B cell (primary cell): ENCODE measurements around the gene CIART. TPM values are rescaled to one million over a fixed set of nuclear protein-coding genes. Genes with fewer than 3 reads are reported as not detected.

ENCODE experiments used
- ATAC-seq: fragments of 200-7000 bp; cut with Tn5 transposase; one replicate; pipeline ENCODE4 v1.10.0; 2021; ENCODE audit warnings: low read depth, mild to moderate bottlenecking, moderate number of reproducible peaks, moderate library complexity
- CTCF ChIA-PET: fragments of 350-600 bp; sonication (Branson Sonifier 250); formaldehyde crosslinking; loops from one replicate; lab custom pipeline; 2021; ENCODE audit warnings: antibody characterized with exemption, inconsistent platforms; lab: Charles Lee
- POLR2A ChIA-PET: fragments of 350-600 bp; sonication (Branson Sonifier 250); formaldehyde crosslinking; loops from one replicate; lab custom pipeline; 2021; ENCODE audit warnings: antibody characterized with exemption; lab: Charles Lee
- DNase-seq: peaks from one replicate; pipeline ENCODE4 v3.0.0; 2013
- H2AFZ ChIP-seq: 2 replicates; pipeline ENCODE4 v1.6.1; 2012; ENCODE audit warnings: mild to moderate bottlenecking, low read depth, low read length; ENCODE audit not compliant: insufficient read depth, poor library complexity, severe bottlenecking
- H3K27ac ChIP-seq, 2 donors: 1 replicate in 1 of 2; 2 replicates in 1 of 2; pipeline ENCODE4 v1.5.1; 2012 to 2013; ENCODE audit warnings: low read length in 2 of 2, mild to moderate bottlenecking in 2 of 2, moderate library complexity in 1 of 2
- H3K27me3 ChIP-seq, 4 experiments: fragments of 200-600 bp in 1 of 4; sonication (generic) in 1 of 4; replicated peaks in 1 of 4; 1 replicate in 2 of 4; 2 replicates in 2 of 4; pipeline versions ENCODE4 v1.6.1 to v1.7.0; 2013 to 2016; ENCODE audit warnings: low read length in 3 of 4, mild to moderate bottlenecking in 2 of 4, mixed read lengths in 1 of 4, moderate library complexity in 1 of 4; ENCODE audit not compliant: insufficient read depth in 4 of 4, control insufficient read depth in 3 of 4; ENCODE audit errors: control extremely low read depth in 1 of 4
- H3K36me3 ChIP-seq, 2 experiments: replicated peaks in 1 of 2; 1 replicate in 1 of 2; 2 replicates in 1 of 2; pipeline versions ENCODE4 v1.6.1 to v1.7.1; 2013; ENCODE audit warnings: low read length in 1 of 2; ENCODE audit not compliant: insufficient read depth in 2 of 2, control insufficient read depth in 1 of 2; ENCODE audit errors: control extremely low read depth in 1 of 2, extremely low read depth in 1 of 2
- H3K4me1 ChIP-seq, 2 donors: fragments of 200-600 bp in 1 of 2; sonication (generic) in 1 of 2; 1 replicate in 1 of 2; 2 replicates in 1 of 2; pipeline versions ENCODE4 v1.5.1 to v1.6.1; 2013 to 2017; ENCODE audit warnings: low read length in 2 of 2; ENCODE audit not compliant: control insufficient read depth in 2 of 2, insufficient read depth in 2 of 2
- H3K4me2 ChIP-seq: replicated peaks from 2 replicates; pipeline ENCODE3; 2012; ENCODE audit warnings: mild to moderate bottlenecking, low read depth, low read length; ENCODE audit not compliant: poor library complexity, severe bottlenecking
- H3K4me3 ChIP-seq, 5 experiments: fragments of 200-600 bp in 1 of 5; sonication (generic) in 1 of 5; 1 replicate in 3 of 5; 2 replicates in 2 of 5; pipeline versions ENCODE4 v1.5.1 to v1.7.0; 2011 to 2016; ENCODE audit warnings: low read length in 4 of 5, mild to moderate bottlenecking in 4 of 5, low read depth in 2 of 5, control low read depth in 1 of 5, moderate library complexity in 1 of 5; ENCODE audit not compliant: insufficient read depth in 1 of 5; ENCODE audit errors: control extremely low read depth in 1 of 5, extremely low read depth in 1 of 5
- H3K79me2 ChIP-seq: fragments of 200-600 bp; sonication (generic); one replicate; pipeline ENCODE4 v1.6.0; 2016; ENCODE audit warnings: low read length; ENCODE audit not compliant: control insufficient read depth, insufficient read depth
- H3K9ac ChIP-seq: fragments of 200-600 bp; sonication (generic); 2 replicates; pipeline ENCODE4 v1.6.1; 2017; ENCODE audit warnings: mild to moderate bottlenecking, low read length, moderate library complexity
- H3K9me3 ChIP-seq, 3 donors: one replicate each; pipeline versions ENCODE4 v1.6.1 to v1.7.1; 2013; ENCODE audit warnings: low read length in 2 of 3; ENCODE audit not compliant: control insufficient read depth in 2 of 3, insufficient read depth in 1 of 3; ENCODE audit errors: control extremely low read depth in 1 of 3
- H4K20me1 ChIP-seq: 2 replicates; pipeline ENCODE4 v1.6.0; 2012; ENCODE audit warnings: mild to moderate bottlenecking, low read length; ENCODE audit not compliant: insufficient read depth, control insufficient read depth, poor library complexity, severe bottlenecking
- H3K27ac Mint-ChIP-seq: one replicate; pipeline ENCODE4 v1.8.0; 2021; ENCODE audit warnings: mixed read lengths
- H3K27me3 Mint-ChIP-seq: one replicate; pipeline ENCODE4 v1.8.0; 2021; ENCODE audit warnings: mixed read lengths
- H3K4me1 Mint-ChIP-seq: one replicate; pipeline ENCODE4 v1.8.0; 2021; ENCODE audit warnings: mixed read lengths
- H3K4me3 Mint-ChIP-seq: one replicate; pipeline ENCODE4 v1.8.0; 2021; ENCODE audit warnings: mixed read lengths
- H3K9me3 Mint-ChIP-seq: one replicate; pipeline ENCODE4 v1.8.0; 2022; ENCODE audit warnings: mixed read lengths; ENCODE audit not compliant: insufficient read depth
- CTCF ChIP-seq: fragments of 200-600 bp; IDR thresholded peaks from one replicate; pipeline ENCODE4 v1.8.0; 2022; ENCODE audit warnings: antibody characterized with exemption, mild to moderate bottlenecking
- EZH2 ChIP-seq: IDR thresholded peaks from 2 replicates; pipeline ENCODE4 v1.6.1; 2012; ENCODE audit warnings: borderline replicate concordance, low read depth, mild to moderate bottlenecking, moderate library complexity, low read length; ENCODE audit not compliant: insufficient read depth, poor library complexity, severe bottlenecking
- WGBS: methylation state at CpG from one replicate; pipeline ENCODE4 v1.1.5; 2013; ENCODE audit warnings: missing lambda C conversion rate; ENCODE audit not compliant: insufficient coverage; 5-methylcytosine and 5-hydroxymethylcytosine counted together
- intact Hi-C: fragments of 100-400 bp; cut with micrococcal nuclease; formaldehyde crosslinking; loops from one replicate; pipeline ENCODE4 v1.10.0; 2022
- polyA plus RNA-seq: library from polyadenylated mRNA; depleted of rRNA; stranded (reverse); fragments of >200 nt; gene quantifications from 2 replicates; pipeline ENCODE4 v1.2.3, GENCODE V29; 2012
- total RNA-seq, 2 donors: library from RNA; stranded (reverse); fragments of 120-200 nt in 1 of 2; gene quantifications; 1 replicate in 1 of 2; 2 replicates in 1 of 2; pipeline versions ENCODE4 v1.2.3 to v1.2.4, GENCODE V29; 2013 to 2022

CIART gene
- total and polyA plus RNA-seq, 2 donors (not counting 1 experiment from before 2014, with no cell fraction given): 0.46 TPM; not detected in 1

- H3K4me1 Mint-ChIP-seq: peaks cover 18% of the 10 kb centered on the region
- TF ChIP-seq CTCF: peak; percentile 77
- TF ChIP-seq EZH2: no peak
- ChIA-PET CTCF (interaction anchor here (0.7 to 3.6 kb wide), 13 partner anchors 8 to 231 kb away, joined by 3 to 60 read pairs (median 5); partner anchors contain the start of genes APH1A and CA14), POLR2A (interaction anchor here (0.6 to 1.9 kb wide), 2 partner anchors 12 to 1015 kb away, joined by 6 read pairs; partner anchors contain the start of gene APH1A)
- H4K20me1 ChIP-seq: no peaks in the 10 kb centered on the region
- peak overlapping the region; percentile 30 to 74 (median 59) for H3K4me3 ChIP-seq
- H3K27ac Mint-ChIP-seq: peak overlapping the region; percentile 34
- peaks cover 0 to 12% (median 4%) of the 10 kb centered on the region in 4 experiments for H3K27me3 ChIP-seq
- DNase-seq (peak; percentile 82), ATAC-seq (peak; percentile 59)
- H3K36me3 ChIP-seq: no peaks in the 10 kb centered on the region
- no peaks in the 10 kb centered on the region for H3K9me3 Mint-ChIP-seq
- peaks cover 20 to 23% of the 10 kb centered on the region in 2 donors for H3K4me1 ChIP-seq
- H3K27ac ChIP-seq: no peak overlapping the region
- H3K4me3 Mint-ChIP-seq: peak overlapping the region; percentile 91
- peaks cover 7% of the 10 kb centered on the region for H3K27me3 Mint-ChIP-seq
- peak overlapping the region; percentile 96 for H3K4me2 ChIP-seq
- H3K9ac ChIP-seq: peak overlapping the region; percentile 66
- intact Hi-C loops: loop anchor here (1.0 to 5.0 kb wide), 3 partner anchors 12 to 44 kb away; partner anchors contain the start of genes ANP32E and APH1A
- H2AFZ ChIP-seq: peak overlapping the region; percentile 94
- peaks cover 0 to 12% (median 0%) of the 10 kb centered on the region in 3 donors for H3K9me3 ChIP-seq
- 4% methylated on average over 14 of the region's 15 CpGs for WGBS
- no peaks in the 10 kb centered on the region for H3K79me2 ChIP-seq
These were observed 1.1 kb upstream of the CIART start for GRCh38 chr1:150281221-150281757.

GRCh38 chr1:150282558-150282958, 204 bp downstream of the CIART start:
- Histone ChIP-seq H3K4me2 (peak overlapping the region; percentile 96), H3K4me1 (peaks cover 20 to 23% of the 10 kb centered on the region in 2 donors), H3K27ac (no peak overlapping the region), H4K20me1 (no peaks in the 10 kb centered on the region), H2AFZ (peak overlapping the region; percentile 94), H3K79me2 (no peaks in the 10 kb centered on the region), H3K4me3 (peak overlapping the region in 2 of 5 experiments; percentile 4 to 74), H3K9me3 (peaks cover 0 to 12% (median 0%) of the 10 kb centered on the region in 3 donors), H3K27me3 (peaks cover 0 to 14% (median 6%) of the 10 kb centered on the region in 4 experiments), H3K9ac (peak overlapping the region; percentile 66), H3K36me3 (no peaks in the 10 kb centered on the region)
- H3K9me3 Mint-ChIP-seq: no peaks in the 10 kb centered on the region
- peak overlapping the region; percentile 91 for H3K4me3 Mint-ChIP-seq
- intact Hi-C loops: loop anchor here (1.0 to 5.0 kb wide), 2 partner anchors 11 to 45 kb away; partner anchors contain the start of genes ANP32E and MRPS21
- peaks cover 18% of the 10 kb centered on the region for H3K4me1 Mint-ChIP-seq
- DNase-seq (no peak), ATAC-seq (no peak)
- H3K27me3 Mint-ChIP-seq: peaks cover 4% of the 10 kb centered on the region
- 26% methylated on average over 21 of the region's 21 CpGs for WGBS
- POLR2A ChIA-PET: interaction anchor here (1.9 kb wide), 1 partner anchor 14 kb away, joined by 6 read pairs; the partner anchor contains the start of gene APH1A
- TF ChIP-seq CTCF (no peak), EZH2 (no peak)
- CTCF ChIA-PET: interaction anchor here (0.6 to 3.6 kb wide), 3 partner anchors 8 to 27 kb away, joined by 3 to 60 read pairs (median 7); partner anchors contain the start of gene CA14
- peak overlapping the region; percentile 67 for H3K27ac Mint-ChIP-seq
